GM19463 (cell line): ENCODE measurements around the gene LYPD6B.
A peak's percentile ranks its signal among the peaks of the same experiment; 100 is the strongest.

ENCODE experiments used
- ATAC-seq: cut with Tn5 transposase; IDR thresholded peaks from one replicate; pipeline ENCODE4 v1.9.1; 2021; ENCODE audit warnings: mild to moderate bottlenecking, moderate library complexity; ENCODE audit not compliant: unreplicated experiment

LYPD6B gene

GRCh38 chr2:149038442-149039212 is at the start of gene LYPD6B:
LYPD6B (plus strand) TSS chr2:149038699; CDS start chr2:149130949, 92,250 bp downstream.
- peak; percentile 58 for ATAC-seq

GRCh38 chr2:148989882-148990493 is 48.5 kb upstream of the LYPD6B start:
- ATAC-seq, result peak; percentile 81

GRCh38 chr2:148990968-148991367 is 47.5 kb upstream of the LYPD6B start:
- no peak for ATAC-seq

- ATAC-seq, result no peak
Measured at GRCh38 chr2:148992448-148992847, 46.1 kb upstream of the LYPD6B start.

GRCh38 chr2:148993351-148993750 is 45.1 kb upstream of the LYPD6B start:
- ATAC-seq, result no peak

GRCh38 chr2:148994341-148994740 is 44.2 kb upstream of the LYPD6B start:
- no peak for ATAC-seq

GRCh38 chr2:148996805-148997204 is 41.7 kb upstream of the LYPD6B start:
- no peak for ATAC-seq

- ATAC-seq, result no peak
Measured at GRCh38 chr2:148998165-148998830, 40.2 kb upstream of the LYPD6B start.

GRCh38 chr2:148998831-148999200 is 39.7 kb upstream of the LYPD6B start:
- ATAC-seq, result no peak

- no peak for ATAC-seq
Measured at GRCh38 chr2:148999451-148999921, 39.0 kb upstream of the LYPD6B start.

GRCh38 chr2:149000158-149000938 is 38.2 kb upstream of the LYPD6B start:
- ATAC-seq, result no peak

- no peak for ATAC-seq
Measured at GRCh38 chr2:149001496-149001895, 37.0 kb upstream of the LYPD6B start.

GRCh38 chr2:149002378-149002890 is 36.1 kb upstream of the LYPD6B start:
- ATAC-seq, result no peak

- no peak for ATAC-seq
Measured at GRCh38 chr2:149002891-149003740, 35.4 kb upstream of the LYPD6B start.

- no peak for ATAC-seq
Measured at GRCh38 chr2:149004836-149005235, 33.7 kb upstream of the LYPD6B start.

GRCh38 chr2:149005471-149006077 is 32.9 kb upstream of the LYPD6B start:
- no peak for ATAC-seq

- ATAC-seq, result no peak
Measured at GRCh38 chr2:149006883-149007543, 31.5 kb upstream of the LYPD6B start.

GRCh38 chr2:149008381-149008780 is 30.1 kb upstream of the LYPD6B start:
- ATAC-seq, result no peak
